Adipocyte (in vitro differentiated cells): ENCODE results near the gene MDC1.

Source experiments
- DNase-seq: peaks from one replicate; pipeline ENCODE4 v3.0.0-alpha.2; 2015; ENCODE audit warnings: low read depth
- H3K27me3 ChIP-seq: replicated peaks from 2 replicates; pipeline ENCODE4 v1.7.0; 2013; ENCODE audit warnings: mild to moderate bottlenecking, low read length, moderate library complexity; ENCODE audit not compliant: control insufficient read depth, insufficient read depth
- H3K36me3 ChIP-seq: 2 replicates; pipeline ENCODE4 v1.7.0; 2013; ENCODE audit warnings: low read length, mild to moderate bottlenecking, moderate library complexity; ENCODE audit not compliant: control insufficient read depth, insufficient read depth, severe bottlenecking
- H3K4me1 ChIP-seq: 2 replicates; pipeline ENCODE4 v1.7.0; 2013; ENCODE audit warnings: mild to moderate bottlenecking, low read length, moderate library complexity; ENCODE audit not compliant: control insufficient read depth, insufficient read depth
- H3K4me3 ChIP-seq: 2 replicates; pipeline ENCODE4 v1.7.0; 2013; ENCODE audit warnings: mild to moderate bottlenecking, low read length, moderate library complexity
- H3K9ac ChIP-seq: 2 replicates; pipeline ENCODE4 v1.7.0; 2013; ENCODE audit warnings: mild to moderate bottlenecking, low read length, moderate library complexity
- H3K9me3 ChIP-seq: 2 replicates; pipeline ENCODE4 v1.7.0; 2013; ENCODE audit warnings: mild to moderate bottlenecking, low read length, moderate library complexity; ENCODE audit not compliant: control insufficient read depth

The MDC1 gene

DNA sequence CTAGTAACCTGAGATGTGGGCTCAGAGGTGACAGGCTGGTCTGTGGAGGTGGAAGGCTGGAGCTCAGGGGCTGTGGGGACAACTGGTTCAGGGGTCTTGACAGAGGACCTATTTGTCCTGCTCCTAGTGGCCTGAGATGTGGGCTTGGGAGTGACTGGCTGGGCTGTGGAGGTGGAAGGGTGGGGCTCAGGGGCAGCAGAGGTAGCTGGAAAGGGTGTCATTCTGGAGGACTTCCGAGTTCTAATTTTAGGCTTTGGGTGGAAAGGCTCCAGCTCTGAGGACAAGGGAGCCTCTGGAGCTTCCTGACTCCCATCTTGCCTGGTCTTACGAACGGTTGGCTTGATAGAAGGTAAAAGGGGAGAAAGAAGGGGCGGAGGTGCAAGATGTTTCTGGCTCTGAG is 11.5 kb downstream of the MDC1 start:
- no peak overlapping the region for H3K4me3 ChIP-seq
- H3K27me3 ChIP-seq = no peaks in the 10 kb centered on the region
- peaks cover 23% of the 10 kb centered on the region for H3K36me3 ChIP-seq
- H3K9me3 ChIP-seq = no peaks in the 10 kb centered on the region
- no peak for DNase-seq
- peaks cover 7% of the 10 kb centered on the region for H3K4me1 ChIP-seq
- no peak overlapping the region for H3K9ac ChIP-seq

DNA sequence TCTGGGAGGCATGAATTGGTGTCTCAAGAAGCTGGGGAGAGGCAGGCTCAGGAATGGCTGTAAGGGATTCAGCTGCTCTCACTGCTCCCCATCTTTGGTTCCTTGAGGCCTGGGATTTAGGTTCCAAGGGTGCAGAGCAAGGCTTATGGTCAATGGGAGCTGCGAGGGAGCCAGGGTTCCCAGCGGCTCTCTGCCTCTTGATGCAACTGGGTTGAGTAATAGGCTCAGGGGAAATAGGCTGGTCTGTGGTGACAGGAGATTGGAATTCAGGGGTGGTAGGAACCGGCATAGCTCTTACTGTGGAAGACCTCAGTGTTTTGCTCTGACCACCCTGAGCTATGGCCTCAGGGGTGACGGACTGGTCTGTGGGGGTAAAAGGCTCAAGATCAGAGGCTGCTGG is 13.3 kb downstream of the MDC1 start:
- DNase-seq = no peak
- peaks cover 19% of the 10 kb centered on the region for H3K36me3 ChIP-seq

DNA sequence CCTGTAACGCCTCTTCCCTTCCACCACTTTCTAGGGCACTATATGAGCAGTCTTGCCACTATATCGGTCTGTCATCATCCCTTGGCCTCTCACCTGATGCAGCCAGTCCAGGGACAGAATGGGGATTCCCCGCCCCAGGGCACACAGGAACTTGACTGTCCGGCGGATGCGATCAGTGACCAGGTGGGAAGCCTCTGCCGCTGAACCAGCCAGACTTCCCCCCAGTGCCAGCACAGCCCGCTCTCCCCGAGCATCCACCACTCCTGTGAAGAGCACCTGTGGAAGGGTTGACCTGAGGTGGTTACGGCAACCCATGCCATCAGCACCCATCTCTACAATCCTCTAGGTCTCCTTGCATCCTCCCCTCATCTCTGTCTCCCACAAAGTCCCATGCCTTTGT is 14.1 kb downstream of the MDC1 start:
- no peak overlapping the region for H3K4me3 ChIP-seq
- peaks cover 15% of the 10 kb centered on the region for H3K36me3 ChIP-seq
- H3K9me3 ChIP-seq = no peaks in the 10 kb centered on the region
- peaks cover 7% of the 10 kb centered on the region for H3K4me1 ChIP-seq
- DNase-seq = no peak
- no peaks in the 10 kb centered on the region for H3K27me3 ChIP-seq
- H3K9ac ChIP-seq = no peak overlapping the region

More for the DNA sequence above, 13.3 kb downstream of the MDC1 start:
- no peaks in the 10 kb centered on the region for H3K9me3 ChIP-seq
- H3K27me3 ChIP-seq = no peaks in the 10 kb centered on the region
- no peak overlapping the region for H3K4me3 ChIP-seq
- H3K4me1 ChIP-seq = peaks cover 7% of the 10 kb centered on the region
- no peak overlapping the region for H3K9ac ChIP-seq

DNA sequence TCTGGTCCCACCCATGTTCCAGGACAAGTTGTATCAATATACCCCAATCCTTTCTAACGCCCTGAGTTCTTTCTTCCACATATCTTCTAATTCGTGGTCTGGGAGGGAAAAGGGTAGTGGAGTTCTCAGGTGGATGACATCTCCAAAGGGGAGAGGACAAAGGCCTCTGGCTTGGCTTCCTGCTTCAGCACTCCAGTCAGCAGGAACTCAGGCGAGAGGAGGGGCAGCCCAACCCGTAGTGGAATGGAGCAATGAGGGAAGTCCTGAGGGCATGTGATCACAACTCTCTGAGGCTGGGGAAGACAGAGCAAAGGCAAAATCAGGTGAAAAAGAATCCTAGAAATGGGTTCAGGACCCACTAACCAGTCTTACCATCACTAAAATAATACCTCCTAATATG is 16.7 kb downstream of the MDC1 start:
- H3K36me3 ChIP-seq = peaks cover 4% of the 10 kb centered on the region
- no peak overlapping the region for H3K4me3 ChIP-seq
- no peaks in the 10 kb centered on the region for H3K27me3 ChIP-seq
- peaks cover 7% of the 10 kb centered on the region for H3K4me1 ChIP-seq
- H3K9me3 ChIP-seq = no peaks in the 10 kb centered on the region
- DNase-seq = no peak
- H3K9ac ChIP-seq = no peak overlapping the region

DNA sequence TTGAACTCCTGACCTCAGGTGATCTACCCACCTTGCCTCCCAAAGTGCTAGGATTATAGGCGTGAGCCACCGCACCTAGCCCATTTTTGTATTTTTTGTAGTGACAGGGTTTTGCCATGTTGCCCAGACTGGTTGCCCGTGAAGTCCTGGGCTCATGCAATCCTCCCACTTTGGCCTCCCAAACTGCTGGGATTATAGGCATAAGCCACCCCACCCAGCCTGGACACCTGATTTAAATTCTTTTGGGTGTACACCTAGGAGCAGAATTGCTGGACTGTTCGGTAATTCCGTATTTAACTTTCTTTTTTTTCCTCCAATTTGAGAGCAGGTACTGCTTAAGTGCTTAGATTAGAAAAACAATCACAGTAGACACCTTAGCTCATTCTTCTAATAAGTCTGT is 20.6 kb downstream of the MDC1 start:
- Histone ChIP-seq H3K4me1 (peaks cover 9% of the 10 kb centered on the region), H3K27me3 (no peaks in the 10 kb centered on the region), H3K36me3 (no peaks in the 10 kb centered on the region), H3K9me3 (no peaks in the 10 kb centered on the region), H3K9ac (no peak overlapping the region), H3K4me3 (no peak overlapping the region)
- no peak for DNase-seq

DNA sequence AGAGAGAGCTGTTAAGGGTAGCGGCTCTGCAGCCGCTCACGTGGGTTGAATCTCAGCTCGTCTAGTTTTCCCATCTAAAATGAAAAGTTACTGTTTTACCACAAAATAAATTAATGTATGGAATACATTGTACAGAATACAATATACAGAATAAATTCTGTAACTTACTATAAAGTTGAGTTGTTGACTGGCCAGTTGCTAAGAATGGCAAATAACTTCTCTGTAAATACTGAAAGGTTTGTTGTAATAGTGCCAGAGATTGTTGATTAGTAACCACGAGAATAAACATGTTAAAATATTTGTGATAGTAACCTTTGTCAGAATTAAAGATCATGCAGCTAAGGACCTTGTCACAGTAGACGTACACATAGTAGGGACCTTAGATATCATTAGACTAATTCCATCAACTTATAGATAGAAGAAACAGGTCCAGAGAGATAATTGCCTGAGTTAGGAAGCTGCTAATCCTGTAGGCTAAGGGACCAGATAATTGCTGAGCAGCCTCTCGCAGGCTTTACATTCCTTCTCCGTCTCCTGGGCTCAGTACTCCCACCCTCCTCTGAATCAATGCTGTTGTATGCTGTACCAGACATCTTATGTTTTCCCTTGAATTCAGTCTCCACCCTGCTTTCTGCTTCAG is 25.8 kb downstream of the MDC1 start:
- no peaks in the 10 kb centered on the region for H3K9me3 ChIP-seq
- no peaks in the 10 kb centered on the region for H3K27me3 ChIP-seq
- H3K4me3 ChIP-seq = peak overlapping the region; percentile 88
- H3K36me3 ChIP-seq = no peaks in the 10 kb centered on the region
- peaks cover 19% of the 10 kb centered on the region for H3K4me1 ChIP-seq
- peak; percentile 19 for DNase-seq
- H3K9ac ChIP-seq = peak overlapping the region; percentile 79

DNA sequence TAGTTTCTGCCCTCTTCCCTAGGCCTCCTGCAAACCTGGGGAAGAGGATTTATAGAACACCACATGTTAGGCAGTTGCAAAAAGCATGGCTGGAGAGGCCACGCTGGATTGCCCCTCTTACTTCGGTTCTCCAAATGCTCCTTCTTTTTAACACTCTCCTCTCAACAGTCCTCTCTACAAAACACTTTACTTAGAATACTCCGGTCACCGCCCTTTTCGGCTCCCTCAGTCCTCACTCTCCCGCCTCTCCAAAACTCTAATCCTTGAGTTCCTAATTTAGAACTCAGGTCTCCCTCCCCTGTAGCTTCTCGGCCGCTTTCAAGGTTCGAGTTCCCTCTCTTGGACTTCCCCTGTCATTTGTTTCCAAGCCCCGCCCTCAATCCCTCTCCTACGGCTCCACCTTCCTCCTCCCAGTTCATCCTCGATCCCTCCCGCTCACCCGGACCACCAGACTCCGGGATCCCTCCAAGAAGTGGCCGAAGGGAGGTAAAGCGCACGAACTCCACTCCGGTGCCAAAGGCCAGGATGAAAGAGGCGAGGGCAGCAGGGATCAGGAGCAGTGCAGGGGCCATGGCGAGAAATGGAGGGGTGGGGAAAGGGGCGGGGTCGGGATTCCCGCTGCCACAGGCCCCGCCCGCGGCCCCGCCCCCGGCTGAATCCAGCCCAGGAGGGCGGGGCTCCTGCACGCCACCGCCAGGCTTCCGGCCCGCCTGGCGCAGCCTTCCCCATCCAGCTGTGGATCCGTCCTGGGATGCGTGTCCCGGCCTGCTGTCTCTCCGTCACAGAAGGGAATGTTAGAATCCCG is 26.5 kb downstream of the MDC1 start, which contains the start of gene NRM:
Gene NRM, minus strand, starts transcription at position 582 of the 805 bp plus-strand sequence. Its CDS starts 10 bp downstream, at position 572.
- H3K9me3 ChIP-seq = no peaks in the 10 kb centered on the region
- DNase-seq = peak; percentile 97
- no peaks in the 10 kb centered on the region for H3K27me3 ChIP-seq
- H3K4me3 ChIP-seq = peak within 1 kb of the TSS; percentile 88
- H3K4me1 ChIP-seq = peaks cover 26% of the 10 kb centered on the region
- no peaks in the 10 kb centered on the region for H3K36me3 ChIP-seq
- H3K9ac ChIP-seq = peak within 1 kb of the TSS; percentile 79

DNA sequence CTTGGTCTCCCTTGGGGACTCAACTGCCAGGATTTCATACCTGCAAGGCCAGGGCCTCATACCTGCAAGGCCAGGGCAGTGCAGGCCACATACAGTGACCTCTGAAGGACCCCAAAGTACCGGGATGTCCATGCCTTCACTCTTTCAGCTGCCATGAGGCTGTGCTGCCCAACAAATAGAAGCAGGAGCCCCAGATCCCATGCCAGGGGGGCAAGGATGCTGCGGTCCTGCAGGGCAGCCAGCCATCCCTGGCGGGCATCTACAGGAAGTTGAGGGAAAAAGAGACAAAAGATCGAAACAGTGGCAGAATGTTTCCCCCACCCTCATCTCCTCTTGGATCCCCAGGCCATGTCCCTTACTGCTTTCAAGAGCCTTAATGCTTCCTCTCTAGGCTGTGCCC is 27.1 kb downstream of the MDC1 start:
- no peak for DNase-seq
- Histone ChIP-seq H3K36me3 (no peaks in the 10 kb centered on the region), H3K9ac (peak overlapping the region; percentile 79), H3K4me1 (peaks cover 28% of the 10 kb centered on the region), H3K27me3 (no peaks in the 10 kb centered on the region), H3K4me3 (peak overlapping the region; percentile 88), H3K9me3 (no peaks in the 10 kb centered on the region)

DNA sequence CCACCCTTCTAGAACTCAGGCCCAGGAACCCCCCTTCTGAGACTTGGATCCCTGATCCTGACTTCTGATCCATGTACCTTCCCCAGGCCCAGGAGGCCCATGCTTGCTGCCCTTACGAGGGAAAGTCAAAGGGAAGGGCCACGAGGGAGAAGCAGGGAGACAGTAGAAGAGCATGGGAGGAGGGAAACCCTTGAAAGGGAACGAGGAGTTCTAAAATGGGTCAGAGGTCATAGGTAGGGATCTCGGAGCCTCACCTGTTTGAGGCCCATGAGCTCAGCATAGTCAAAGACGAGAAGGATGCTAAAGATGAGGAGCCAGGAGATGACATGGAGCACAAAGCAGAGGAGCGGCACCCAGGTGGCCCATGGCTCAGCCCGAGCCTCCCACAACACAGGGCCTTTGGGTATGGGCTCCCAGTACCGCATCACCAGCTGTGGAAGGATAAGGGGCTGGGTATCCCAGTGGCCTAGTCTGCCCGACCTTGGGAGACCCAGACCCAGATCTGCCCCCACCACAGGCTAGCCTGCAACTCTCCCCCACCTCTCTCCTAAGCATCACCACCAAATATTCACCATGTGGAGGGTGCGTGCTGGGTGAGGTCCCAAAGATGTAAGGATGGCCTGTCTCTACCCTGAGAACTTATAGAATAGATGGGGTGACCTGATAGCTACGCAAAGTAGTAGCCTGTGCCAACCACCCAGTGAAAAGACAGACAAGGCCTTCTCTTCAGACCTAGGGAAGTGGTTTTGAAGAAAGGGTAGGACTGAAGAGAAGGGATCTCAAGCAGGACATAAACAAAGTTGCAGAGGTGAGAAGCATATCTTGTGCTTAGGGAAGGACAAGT is 27.8 kb downstream of the MDC1 start:
- no peak overlapping the region for H3K4me3 ChIP-seq
- no peak for DNase-seq
- H3K4me1 ChIP-seq = peaks cover 26% of the 10 kb centered on the region
- H3K36me3 ChIP-seq = no peaks in the 10 kb centered on the region
- no peaks in the 10 kb centered on the region for H3K27me3 ChIP-seq
- no peak overlapping the region for H3K9ac ChIP-seq
- H3K9me3 ChIP-seq = no peaks in the 10 kb centered on the region

DNA sequence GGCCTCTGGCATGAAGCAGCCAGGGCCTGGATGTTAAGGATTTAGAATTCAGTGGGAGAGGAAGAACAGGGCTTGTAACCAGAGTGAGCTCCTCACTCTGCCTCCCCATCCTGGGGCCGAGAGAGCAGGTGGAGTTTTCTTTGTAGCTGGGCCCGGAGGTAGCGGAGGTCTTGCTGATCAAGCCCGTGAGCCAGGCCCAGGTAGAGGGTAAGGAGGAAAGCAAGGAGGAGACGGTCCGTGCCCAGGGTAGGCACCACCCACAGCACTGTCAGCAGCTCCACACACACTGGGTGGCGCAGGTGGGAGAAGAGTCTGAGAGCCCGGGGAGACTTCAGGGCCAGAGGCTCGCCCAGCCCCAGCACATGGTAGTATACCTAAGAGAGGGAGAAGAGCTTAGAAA is 28.5 kb downstream of the MDC1 start:
- Histone ChIP-seq H3K4me1 (peaks cover 26% of the 10 kb centered on the region), H3K27me3 (no peaks in the 10 kb centered on the region), H3K9ac (peak overlapping the region; percentile 94), H3K36me3 (no peaks in the 10 kb centered on the region), H3K9me3 (no peaks in the 10 kb centered on the region), H3K4me3 (peak overlapping the region; percentile 97)
- DNase-seq = no peak
